GM19240 (cell line): Measurements from ENCODE around the gene UBE2L3.
A peak's percentile ranks its signal among the peaks of the same experiment; 100 is the strongest.
"Not testable (repeated sequence)": the region's sequence is repeated elsewhere in the genome, so short reads cannot be mapped to it uniquely, and the experiment has no call there.

Experiments used
- DNase-seq: peaks from one replicate; pipeline ENCODE4 v3.0.0; 2011; ENCODE audit warnings: low spot score; ENCODE audit not compliant: insufficient read length

UBE2L3 gene

DNA sequence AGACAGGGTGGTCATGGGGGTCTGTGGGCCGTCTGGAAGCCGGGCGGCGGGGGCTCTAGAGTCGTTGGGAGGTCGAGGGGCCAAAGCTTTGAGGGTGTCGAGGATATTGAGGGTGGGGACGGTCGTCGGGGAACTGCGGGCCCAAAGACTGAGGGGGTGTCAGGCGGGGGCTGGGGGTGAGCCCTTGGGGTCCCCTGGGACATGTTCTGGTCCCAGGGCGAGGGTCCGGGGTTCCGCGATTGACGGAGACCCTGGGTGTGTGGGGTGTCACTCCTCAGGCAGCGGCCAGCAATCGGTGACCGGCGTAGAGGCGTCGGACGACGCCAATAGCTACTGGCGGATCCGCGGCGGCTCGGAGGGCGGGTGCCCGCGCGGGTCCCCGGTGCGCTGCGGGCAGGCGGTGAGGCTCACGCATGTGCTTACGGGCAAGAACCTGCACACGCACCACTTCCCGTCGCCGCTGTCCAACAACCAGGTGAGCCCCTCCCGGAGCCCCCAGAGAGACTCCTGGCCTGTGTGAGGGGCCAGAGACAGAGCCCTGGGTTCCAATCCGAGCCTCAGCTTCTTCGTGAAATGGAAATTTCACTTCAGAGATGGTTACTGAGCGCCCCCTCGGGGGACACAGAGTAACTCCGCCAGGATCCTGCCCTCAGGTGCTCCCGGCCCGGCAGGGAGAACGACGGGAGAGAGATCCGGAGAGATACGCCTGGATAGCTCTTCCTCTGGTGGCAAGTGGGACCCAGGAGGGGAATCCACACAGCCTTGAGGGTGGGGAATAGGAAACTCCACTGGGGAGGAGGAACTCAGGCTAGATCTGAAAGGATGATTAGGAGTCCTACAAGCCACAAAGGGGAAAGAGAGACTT lies 75.3 kb downstream of the UBE2L3 start:
- DNase-seq = no peak

DNA sequence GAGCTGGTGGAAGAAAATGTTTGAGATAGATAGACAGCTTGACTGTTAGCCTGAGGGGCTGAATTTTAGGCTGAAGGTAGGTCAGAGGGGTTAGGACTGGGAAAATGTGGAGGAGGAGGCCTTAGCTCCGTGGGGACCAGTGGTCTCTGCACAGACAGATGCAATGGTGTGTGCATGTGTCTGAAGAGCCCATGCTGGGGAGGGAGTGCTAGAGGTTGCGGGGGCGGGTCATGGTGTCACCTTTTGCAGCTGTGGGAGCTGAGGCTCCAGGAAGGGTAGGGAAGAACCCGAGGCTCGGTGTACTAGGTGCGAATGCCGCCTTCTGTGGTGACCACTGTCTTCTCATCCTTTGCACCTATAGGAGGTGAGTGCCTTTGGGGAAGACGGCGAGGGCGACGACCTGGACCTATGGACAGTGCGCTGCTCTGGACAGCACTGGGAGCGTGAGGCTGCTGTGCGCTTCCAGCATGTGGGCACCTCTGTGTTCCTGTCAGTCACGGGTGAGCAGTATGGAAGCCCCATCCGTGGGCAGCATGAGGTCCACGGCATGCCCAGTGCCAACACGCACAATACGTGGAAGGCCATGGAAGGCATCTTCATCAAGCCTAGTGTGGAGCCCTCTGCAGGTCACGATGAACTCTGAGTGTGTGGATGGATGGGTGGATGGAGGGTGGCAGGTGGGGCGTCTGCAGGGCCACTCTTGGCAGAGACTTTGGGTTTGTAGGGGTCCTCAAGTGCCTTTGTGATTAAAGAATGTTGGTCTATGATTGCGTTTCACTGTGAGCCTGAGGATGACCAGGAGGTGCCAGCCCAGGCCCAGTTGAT lies 76.2 kb downstream of the UBE2L3 start:
- no peak for DNase-seq

DNA sequence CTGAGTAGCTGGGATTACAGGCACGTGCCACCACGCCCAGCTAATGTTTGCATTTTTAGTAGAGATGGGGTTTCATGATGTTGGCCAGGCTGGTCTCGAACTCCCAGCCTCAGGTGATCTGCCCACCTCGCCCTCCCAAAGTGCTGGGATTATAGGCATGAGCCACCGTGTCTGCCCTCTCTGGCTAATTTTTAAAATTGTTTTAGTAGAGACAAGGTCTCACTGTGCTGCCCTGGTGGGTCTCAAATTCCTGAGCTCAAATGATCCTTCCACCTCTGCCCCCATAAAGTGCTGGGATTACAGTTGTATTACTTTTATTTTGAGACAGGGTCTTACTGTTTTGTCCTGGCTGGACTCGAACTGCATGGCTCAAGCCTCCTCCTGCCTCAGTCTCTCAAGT lies 78.0 kb downstream of the UBE2L3 start:
- not testable (repeated sequence) for DNase-seq

DNA sequence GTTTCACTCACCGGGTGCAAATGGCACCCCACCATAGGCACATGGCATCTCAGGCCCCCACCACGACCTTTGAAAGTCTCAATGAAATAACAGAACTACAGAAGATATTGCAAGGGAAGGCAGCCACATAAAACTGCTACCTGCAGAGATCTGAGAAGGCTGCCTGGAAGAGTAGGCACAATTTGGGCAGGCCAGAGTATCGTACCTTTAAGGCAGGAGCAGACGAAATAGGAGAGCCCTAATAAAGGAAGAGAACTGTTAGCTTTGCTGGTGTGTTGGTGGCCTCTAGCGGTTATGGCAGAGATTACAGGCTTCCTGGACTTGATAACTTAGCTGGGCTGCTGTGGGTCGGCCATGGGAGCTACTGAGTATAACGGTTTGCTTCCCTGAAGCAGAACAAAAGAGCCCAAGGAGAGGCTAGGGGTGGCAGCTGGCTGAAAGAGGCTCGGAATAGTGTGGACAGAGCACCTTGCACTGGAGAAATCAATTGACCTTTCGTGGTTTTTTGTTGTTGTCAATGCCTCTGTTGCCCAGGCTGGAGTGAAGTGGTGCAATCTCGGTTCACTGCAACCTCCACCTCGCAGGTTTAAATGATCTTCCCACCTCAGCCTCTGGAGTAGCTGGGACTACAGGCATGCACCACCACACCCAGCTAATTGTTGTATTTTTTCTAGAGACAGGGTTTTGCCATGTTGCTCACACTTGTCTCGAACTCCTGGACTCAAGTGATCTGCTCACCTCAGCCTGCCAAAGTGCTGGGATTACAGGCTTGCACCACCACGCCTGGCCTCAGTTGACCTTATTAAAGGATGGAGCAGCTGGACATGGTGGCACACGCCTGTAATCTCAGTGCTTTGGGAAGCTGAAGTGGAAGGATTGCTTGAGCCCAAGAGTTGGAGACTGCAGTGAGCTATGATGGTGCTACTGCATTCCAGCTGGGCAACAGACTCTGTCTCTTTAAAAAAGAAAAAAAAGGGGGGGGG lies 79.4 kb downstream of the UBE2L3 start:
- no peak for DNase-seq

DNA sequence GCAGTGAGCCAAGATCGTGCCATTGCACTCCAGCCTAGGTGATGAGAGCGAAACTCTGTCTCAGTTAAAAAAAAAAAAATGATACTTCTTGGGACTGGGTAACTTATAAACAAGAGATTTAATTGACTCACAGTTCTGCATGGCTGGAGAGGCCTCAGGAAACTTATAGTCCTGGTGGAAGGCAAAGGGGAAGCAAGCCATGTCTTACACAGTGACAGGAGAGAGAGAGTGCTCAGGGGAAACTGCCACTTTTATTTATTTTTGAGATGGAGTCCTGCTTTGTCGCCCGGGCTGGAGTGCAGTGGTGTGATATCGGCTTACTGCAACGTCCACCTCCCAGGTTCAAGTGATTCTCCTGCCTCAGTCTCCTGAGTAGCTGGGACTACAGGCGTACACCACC lies 82.8 kb downstream of the UBE2L3 start:
- no peak for DNase-seq

DNA sequence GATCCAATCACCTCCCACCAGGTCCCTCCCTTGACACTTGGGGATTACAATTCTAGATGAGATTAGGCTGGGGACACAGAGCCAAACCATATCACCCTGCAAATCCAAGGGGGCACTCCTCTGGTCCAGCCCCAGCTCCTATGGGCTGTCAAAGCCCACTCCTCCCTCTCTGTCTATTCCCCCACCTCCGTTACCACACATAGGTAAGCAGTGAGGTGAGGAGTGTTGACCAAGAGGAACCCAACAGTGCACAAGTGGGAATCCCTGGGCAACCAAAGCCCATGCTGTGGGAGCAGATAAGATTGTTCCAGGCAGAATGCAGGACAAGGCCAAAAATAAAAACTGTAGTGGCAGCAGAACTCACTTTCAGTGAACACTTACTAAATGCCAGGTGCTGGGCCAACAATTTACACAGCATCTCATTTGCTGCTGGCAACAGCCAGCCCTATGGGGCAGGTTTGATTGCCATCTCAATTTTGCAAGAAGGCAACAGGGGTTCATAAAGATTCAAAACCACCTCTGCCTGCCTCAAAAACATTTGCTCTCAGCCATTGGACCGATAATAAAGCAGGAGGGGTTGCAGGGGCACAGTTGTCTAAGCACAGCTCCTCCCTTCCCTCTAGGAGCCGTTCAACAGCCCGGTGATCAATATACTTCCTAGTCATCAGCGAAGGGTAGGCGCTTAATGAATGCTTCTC lies 83.5 kb downstream of the UBE2L3 start:
- DNase-seq = no peak

DNA sequence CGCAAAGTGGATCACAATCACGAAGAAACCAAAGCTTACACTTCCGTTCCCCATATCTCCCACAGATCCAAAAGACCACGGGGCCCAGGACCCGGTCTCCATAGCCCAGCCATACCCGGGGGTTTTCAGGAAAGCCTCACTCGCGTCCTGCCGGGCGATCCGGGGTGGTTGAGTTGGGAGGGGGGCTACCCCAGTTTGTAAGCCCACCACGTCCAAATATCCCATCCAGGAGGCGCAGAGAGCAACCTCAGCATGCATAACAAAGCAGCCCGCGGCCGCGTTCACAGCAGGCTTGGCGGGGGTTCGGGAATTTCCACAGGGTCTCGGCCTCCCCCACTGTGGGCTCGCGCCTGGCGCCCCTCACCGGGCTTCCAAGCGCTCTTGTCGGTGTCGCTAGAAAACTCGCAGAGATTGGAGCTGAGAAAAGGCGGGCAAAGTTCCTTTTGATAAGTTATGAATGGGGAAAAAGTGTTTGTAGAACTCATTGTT lies 84.1 kb downstream of the UBE2L3 start:
- DNase-seq = no peak

DNA sequence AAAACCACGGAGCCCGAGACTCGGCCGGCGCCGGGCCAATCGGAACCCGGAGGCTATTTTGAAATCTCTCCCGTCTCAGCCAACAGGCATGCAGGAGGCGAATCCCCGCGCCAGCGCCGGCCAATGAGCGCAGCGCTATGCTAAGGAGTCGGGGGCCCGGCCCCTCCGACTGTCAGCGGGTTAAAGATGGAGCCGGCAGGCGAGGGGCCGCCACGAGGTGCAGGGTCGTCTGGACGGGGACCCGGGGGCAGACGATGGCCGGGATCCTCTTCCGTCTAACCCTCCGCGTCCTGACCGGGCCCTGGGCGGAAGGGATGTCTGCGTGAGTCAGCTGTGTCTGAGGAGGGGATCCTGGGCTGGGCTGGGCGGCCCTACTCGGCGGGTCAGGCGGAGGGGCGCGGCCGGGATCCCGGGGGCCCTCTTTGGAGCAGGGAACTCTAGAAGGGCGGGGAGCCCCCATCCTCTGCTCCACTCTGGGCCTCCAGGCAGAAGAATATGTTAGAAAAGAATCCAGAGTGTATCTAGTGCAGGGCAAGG lies 84.6 kb downstream of the UBE2L3 start:
- peak; percentile 87 for DNase-seq

DNA sequence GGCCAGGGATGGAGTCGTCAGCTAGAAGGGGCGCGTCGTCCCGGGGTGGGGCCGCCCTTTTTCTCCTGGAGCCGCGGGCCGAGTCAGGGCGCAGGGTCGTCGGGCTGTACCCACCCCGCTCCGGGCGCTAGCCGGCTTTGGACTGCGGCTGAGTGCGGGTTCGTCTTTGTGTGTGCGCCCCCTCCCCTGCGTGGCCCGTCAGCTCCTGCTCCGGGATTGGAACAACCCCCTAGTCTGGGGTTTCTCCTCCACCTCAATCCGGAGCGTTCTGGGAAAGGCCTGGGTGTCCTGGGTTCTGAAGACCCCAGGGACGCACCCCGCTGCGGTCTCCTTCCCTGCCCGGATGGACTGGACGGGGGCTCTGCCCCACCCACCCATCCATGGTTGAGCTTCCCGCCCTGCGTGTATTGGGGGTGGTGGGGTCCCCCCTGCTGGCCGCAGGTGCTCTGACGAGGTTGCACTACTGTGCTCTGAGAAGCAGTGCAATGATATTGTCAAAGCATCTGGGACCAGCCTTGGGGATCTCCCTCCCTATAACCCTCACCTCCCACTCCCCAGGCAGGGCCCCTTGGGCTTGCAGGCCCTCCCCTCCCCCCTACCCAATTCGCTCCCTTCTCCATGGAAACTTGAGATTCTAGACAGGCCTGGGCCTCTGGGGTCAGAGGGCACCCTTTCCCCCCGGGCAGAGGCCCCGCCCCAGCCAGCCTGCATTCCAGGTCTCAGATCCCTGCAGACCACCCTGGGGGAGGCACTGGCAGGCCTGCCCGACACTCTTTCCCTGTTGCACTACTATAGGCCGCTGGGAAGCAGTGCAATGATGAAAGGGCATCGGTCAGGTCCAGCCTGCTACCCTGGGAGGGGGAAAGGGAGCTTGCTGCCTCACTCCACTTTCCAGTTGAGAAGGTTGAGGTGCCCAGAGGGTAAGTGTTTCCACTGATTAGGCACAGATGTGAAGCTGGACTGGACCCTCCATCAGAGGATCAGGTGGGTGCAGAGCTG lies 85.3 kb downstream of the UBE2L3 start:
- no peak for DNase-seq

DNA sequence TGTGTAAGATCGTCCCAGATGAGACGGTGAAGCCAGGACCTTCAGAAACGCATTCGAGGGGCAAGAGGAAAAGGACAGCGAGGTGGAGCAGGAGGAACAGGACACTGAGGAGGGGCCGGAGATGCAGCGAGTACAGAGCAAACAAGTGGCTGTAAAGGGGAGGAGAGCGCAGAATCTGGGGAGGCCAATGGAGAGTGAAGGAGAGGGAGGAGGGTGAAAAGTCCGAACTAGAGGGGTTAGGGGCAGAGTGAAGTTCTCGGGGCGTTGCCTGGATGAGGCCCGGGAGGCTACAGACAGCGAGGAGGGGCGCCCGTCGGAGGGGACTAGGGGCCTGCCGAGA lies 89.5 kb downstream of the UBE2L3 start:
- DNase-seq = no peak

DNA sequence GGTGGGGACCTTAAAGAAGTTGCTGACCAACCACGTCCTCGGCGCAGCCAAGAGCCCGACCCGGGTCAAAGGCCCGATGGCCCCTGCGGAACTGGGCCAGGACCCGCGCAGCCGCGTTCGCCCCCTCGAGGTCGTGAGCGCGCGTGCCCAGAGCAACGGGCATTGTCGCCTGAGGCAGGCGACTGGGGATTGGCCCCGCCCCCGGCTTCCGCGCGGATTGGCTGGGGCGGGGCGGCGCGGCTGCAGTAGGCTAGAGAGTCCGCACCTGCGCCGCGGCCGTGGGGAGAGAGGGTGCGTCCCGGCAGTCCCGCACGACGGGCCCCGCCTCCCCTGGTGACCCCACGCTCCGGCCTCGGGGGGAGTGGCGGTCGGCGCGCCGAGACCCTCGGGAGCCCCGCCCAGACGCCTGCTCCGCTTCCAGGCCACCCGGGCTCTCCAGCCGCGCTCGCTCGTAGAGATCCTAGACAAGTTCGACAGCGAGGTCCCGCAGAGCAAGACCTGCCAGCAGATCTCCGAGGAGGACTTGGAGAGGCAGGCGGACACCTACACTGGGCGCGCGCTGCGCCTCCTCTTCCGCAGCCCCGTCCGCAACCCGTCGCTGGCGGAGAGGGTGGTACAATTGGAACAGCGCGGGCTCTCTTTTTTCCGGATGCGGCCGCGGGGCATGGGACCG lies 90.0 kb downstream of the UBE2L3 start:
- DNase-seq = peak; percentile 86

DNA sequence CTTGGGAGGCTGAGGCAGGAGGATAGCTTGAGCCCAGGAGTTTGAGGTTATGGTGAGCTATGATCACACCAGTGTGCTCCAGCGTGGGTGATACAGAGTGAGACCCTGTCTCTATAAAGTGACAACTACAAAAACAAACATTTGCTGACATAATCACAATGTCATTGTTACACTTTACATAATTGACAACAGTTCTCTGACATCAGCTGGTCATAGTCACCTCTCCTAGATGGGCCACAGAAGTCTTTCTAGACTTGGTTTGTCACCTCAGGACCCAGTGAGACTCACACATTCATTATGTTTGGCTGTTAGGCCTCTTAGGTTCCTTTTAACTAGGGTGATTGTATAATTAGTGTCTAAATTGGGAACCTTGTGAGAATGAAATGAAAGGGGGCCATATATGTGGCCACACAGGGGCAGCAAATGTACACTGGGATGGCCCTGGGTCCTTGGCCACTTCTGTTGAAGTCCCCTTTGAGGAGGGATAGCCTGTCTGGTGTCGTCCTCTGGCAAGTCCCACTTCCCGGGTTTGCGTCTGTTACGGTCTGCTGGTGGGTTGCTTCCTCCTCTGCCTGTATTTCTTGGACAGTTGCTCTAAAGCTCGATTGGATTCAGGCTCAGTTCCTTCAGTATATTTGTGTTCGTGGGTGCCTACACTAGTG lies 92.5 kb downstream of the UBE2L3 start:
- no peak for DNase-seq

DNA sequence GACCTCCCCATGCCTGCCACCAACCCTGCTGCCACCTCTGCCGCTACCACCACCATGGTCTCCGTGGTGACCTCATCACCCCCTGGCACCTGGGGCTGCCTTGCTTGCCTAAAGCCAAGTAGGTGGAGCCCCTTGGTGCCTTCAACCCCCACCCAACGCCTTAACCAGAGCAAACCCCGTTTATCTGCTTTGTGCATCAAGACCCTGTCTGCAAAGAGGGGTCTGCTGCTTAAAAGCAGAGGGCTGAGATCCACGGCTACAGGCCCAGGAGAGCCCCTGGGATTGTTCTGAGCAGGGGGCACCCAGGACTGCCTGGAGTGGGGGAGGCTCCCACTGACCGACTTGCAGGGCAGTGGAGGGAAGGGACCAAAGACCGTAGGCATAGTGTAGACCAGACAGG lies 93.4 kb downstream of the UBE2L3 start:
- no peak for DNase-seq

DNA sequence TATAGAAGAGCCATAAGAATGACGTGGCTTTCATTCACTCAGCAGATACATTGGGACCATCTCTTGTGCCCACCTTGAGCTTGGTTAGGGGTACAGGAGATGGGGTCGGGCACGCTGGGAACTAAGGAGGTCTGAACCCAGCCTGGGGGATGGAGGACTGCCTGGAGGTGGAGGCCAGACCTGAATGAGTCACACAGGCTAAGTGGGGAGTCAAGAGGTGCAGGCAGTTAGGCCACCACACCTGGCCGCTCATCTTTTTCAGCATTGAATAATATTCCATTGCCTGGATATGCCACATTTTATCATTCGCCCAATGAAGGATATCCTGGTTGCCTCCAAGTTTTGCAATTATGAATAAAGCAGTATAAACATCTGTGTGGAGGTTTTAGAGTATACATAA lies 94.5 kb downstream of the UBE2L3 start:
- DNase-seq = no peak

DNA sequence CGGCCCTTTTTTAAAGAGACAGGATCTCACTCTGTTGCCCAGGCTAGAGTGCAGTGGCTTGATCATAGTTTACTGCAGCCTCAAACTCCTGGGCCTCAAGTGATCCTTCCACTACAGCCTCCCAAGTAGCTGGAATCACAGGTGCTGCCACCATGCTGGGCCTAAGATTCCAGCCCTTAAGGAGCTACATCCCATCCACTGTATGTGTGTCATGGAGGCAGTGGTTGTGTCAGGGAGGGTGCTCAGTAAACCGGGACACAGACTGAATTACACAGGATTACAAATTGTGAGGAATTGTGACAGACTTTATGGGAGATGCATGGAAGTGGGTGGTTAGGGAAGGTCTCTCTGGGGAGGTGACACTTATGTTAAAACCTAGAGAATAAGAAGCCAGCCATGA lies 96.2 kb downstream of the UBE2L3 start:
- DNase-seq = no peak

DNA sequence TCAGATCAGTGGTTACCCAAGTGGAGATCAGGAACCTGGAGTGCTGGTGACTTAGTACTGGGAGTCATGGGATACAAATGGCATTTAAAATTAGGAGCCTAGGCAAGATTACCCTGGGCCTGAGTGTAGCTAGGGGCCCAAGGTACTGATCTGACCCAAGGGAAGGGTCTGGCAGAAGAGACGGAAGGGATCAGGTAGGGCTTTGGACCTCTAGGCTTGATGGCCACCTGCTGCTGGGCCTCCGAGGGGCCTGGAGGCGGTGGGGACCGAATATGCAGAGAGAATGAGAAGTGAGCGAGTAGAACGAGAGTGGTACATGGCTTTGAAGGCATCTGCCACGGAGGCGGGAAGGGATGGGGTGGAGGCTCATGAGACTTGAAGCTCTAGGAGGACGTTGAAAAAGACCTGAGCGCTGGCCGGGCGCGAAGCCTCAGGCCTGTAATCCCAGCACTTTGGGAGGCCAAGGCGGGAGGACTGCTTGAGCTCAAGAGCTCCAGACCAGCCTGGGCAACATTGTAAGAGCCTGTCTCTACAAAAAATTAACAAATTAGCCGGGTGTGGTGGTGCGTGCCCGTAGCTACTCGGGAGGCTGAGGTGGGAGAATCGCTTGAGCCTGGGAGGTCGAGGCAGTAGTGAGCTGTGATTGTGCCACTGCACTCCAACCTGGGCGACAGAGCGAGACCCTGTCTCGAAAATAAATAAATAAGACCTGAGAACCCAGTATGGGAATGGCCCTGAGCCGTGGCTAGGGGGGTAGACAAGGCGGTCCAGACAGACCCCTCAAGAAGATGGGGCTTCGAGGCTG lies 97.7 kb downstream of the UBE2L3 start:
- DNase-seq = no peak

DNA sequence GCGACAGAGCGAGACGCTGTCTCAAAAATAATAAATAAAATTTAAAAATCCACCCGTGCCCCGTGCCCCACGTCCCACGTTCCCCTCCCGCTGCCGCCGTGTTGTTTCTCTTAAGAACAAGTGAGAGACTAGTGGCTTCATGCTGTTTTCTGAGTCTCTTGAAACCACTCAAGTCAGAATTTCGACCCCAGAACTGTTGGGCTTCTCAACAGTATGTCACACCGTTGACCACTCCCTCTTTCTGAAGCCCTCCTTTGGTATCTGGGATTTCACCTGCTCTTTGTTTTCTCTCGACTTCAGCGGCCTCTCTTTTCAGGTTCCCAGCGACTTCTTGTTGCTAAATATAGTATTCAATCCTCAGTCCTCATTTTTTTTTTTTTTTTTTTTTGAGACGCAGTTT lies 99.3 kb downstream of the UBE2L3 start:
- DNase-seq = no peak
